Gastroesophageal sphincter (tissue), 3 donors: Measurements from ENCODE around the gene F10.

Source experiments
- CTCF ChIP-seq, 4 experiments: fragments of 200-600 bp in 2 of 4; fragments of 450-650 bp in 2 of 4; sonication (generic) in 1 of 4; IDR thresholded peaks; one replicate each; pipeline ENCODE4 v1.5.1; 2017 to 2019; ENCODE audit warnings: antibody characterized with exemption in 4 of 4, mild to moderate bottlenecking in 2 of 4, moderate library complexity in 2 of 4
- EP300 ChIP-seq: sonication (generic); formaldehyde crosslinking; IDR thresholded peaks from one replicate; pipeline ENCODE4 v1.6.1; 2017; ENCODE audit warnings: antibody characterized with exemption, mild to moderate bottlenecking
- POLR2A ChIP-seq, 2 donors: fragments of 450-650 bp; IDR thresholded peaks; one replicate each; pipeline ENCODE4 v1.6.1; 2017; ENCODE audit warnings: antibody characterized with exemption in 2 of 2, mild to moderate bottlenecking in 2 of 2, moderate library complexity in 1 of 2
- POLR2AphosphoS5 ChIP-seq: sonication (generic); formaldehyde crosslinking; IDR thresholded peaks from one replicate; pipeline ENCODE4 v1.6.1; 2017; ENCODE audit warnings: antibody characterized with exemption

GRCh38 chr13:113105921-113106452, 16.6 kb upstream of the F10 start:
- TF ChIP-seq CTCF (IDR thresholded peaks at IDR 0.05): no peak
- TF ChIP-seq POLR2A (IDR thresholded peaks at IDR 0.05): no peak
- TF ChIP-seq POLR2AphosphoS5: no peak
- TF ChIP-seq EP300: no peak
